Rectal smooth muscle tissue (tissue), 1 donor: Measurements from ENCODE around the gene OGFOD2.

Experiments used
- H3K27ac ChIP-seq: one replicate; pipeline ENCODE4 v1.7.0; 2013; ENCODE audit warnings: low read depth, low read length, inconsistent platforms
- H3K27me3 ChIP-seq: one replicate; pipeline ENCODE4 v1.7.0; 2013; ENCODE audit warnings: low read length; ENCODE audit not compliant: control insufficient read depth, insufficient read depth
- H3K36me3 ChIP-seq: one replicate; pipeline ENCODE4 v1.7.0; 2013; ENCODE audit warnings: low read length; ENCODE audit not compliant: control insufficient read depth, insufficient read depth
- H3K4me1 ChIP-seq: one replicate; pipeline ENCODE4 v1.7.0; 2013; ENCODE audit warnings: low read length; ENCODE audit not compliant: control insufficient read depth, insufficient read depth
- H3K4me3 ChIP-seq: one replicate; pipeline ENCODE4 v1.7.0; 2013; ENCODE audit warnings: low read length
- H3K9ac ChIP-seq: one replicate; pipeline ENCODE4 v1.7.0; 2013; ENCODE audit warnings: low read length

The OGFOD2 gene

DNA sequence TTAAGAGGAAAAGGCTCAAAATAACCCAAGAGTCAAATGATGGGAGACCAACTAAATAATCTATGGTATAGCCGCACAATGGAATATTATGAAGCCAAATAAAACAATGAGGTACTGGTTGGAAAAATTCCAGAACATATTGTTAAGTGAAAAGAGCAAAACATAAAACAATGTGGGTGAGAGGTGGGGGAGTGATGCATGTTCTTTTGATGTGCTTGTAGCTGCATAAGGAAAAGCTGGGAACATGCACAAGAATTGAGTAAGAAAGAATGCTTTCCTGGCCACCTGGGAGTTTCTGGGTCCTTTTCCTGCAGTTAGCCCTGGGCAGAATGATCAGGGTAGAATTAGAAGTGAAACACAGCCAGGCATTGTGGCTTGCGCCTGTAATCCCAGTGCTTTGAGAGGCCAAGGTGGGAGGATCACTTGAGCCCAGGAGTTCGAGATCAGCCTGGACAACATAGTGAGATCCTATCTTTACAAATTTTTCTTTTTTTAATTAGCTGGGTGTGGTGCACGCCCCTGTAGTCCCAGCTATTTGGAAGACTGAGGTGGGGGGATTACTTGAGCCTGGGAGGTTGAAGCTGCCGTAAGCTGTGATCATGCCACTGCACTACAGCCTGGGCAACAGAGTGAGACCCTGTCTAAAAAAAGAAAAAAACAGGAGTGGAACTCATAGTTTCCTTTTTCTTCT, 16.7 kb upstream of the OGFOD2 start:
- no peak overlapping the region for H3K27ac ChIP-seq

DNA sequence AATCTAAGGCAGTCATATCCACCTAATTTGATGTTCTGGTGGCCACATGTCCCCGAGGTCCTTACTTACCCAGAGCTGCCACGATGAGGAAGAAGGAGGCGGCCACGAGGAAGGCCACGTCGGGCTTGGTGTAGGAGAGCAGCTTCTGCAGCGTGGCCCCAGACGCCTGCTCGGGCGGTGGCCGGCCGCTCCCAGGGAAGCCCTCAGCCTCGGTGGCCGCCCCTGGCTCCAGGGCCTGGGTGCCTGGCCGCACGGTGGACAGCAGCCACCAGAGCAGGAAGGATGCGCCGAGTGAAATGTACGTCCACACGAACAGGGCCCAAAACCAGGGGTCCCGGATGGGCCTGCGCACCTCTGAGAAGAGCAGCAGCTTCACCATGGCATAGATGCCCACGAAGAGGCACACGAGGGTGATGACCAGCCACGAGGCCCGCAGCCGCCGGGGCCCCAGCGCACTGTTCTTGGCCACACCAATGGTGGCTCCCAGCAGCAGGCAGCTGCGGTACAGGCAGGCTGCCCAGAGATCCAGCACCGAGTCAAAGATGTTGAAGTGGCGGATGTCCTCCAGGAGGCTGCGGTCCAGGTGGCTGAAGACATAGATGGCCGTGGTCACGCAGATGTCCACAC, 15.4 kb upstream of the OGFOD2 start:
- no peak overlapping the region for H3K4me3 ChIP-seq
- H3K9ac ChIP-seq = no peak overlapping the region
- no peaks in the 10 kb centered on the region for H3K36me3 ChIP-seq
- peaks cover 7% of the 10 kb centered on the region for H3K4me1 ChIP-seq
- no peaks in the 10 kb centered on the region for H3K27me3 ChIP-seq
- H3K27ac ChIP-seq = no peak overlapping the region

More for the DNA sequence above, 16.7 kb upstream of the OGFOD2 start:
- Histone ChIP-seq H3K27me3 (no peaks in the 10 kb centered on the region), H3K4me3 (no peak overlapping the region), H3K36me3 (no peaks in the 10 kb centered on the region), H3K4me1 (no peaks in the 10 kb centered on the region), H3K9ac (no peak overlapping the region)

DNA sequence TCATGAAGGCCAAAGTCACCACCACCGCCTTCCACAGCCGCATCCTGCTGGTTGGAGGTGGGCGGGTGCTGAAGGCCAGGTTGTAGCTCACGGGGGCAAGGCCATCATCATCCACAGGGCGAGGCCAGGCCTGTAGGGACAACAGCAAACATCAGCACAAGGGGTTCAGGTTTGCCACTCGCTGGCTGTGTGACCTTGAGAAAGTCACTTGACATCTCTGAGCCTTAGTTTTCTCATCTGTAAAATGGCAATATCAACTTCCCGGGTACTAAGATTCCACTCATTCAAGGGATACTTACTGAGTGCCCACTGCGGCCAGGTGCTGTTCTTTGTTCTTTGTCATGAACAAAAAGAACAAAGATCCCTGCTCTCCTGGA, 14.9 kb upstream of the OGFOD2 start:
- H3K27me3 ChIP-seq = no peaks in the 10 kb centered on the region
- no peak overlapping the region for H3K9ac ChIP-seq
- H3K4me3 ChIP-seq = no peak overlapping the region
- no peaks in the 10 kb centered on the region for H3K36me3 ChIP-seq
- H3K27ac ChIP-seq = no peak overlapping the region
- peaks cover 7% of the 10 kb centered on the region for H3K4me1 ChIP-seq

DNA sequence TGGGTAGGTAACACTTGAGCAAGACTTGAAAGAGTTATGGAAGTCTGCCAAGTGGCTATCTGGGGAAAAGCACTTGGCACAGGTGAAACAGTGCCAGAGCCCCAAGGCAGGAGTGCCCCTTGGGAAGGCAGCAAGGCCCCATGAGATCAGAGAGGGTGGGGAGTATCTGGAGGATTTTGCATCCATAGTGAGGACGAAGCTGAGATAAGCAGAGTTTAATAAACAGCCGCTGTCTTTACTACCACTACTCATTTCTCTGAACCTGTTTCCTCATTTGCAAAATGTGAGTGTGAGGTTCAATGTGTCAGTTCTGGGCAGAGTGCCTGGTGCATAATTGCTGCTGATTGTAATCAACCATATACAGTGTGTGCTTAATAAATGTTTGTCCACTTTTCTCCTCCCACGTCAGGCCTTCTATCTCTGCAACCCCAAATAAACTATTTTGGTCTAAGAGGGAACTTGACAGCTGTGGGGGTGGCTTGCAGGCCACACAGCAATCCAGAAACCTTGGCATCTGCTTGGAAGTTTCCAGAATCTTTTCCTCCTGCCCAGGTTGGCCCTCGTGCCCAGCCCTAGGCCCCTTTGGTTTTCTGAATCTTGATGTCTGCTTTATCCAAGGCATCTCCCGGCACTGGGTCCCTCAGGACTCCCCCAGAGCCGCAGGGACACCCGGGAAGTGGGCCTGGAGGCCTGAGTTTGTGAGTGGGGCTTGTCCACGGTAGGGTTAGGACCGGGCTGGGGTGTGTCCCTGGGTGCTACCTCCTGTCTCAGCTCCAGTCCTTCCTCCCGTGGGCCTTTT, 13.3 kb upstream of the OGFOD2 start:
- Histone ChIP-seq H3K27me3 (no peaks in the 10 kb centered on the region), H3K27ac (no peak overlapping the region), H3K9ac (no peak overlapping the region), H3K36me3 (no peaks in the 10 kb centered on the region), H3K4me3 (no peak overlapping the region), H3K4me1 (peaks cover 10% of the 10 kb centered on the region)

DNA sequence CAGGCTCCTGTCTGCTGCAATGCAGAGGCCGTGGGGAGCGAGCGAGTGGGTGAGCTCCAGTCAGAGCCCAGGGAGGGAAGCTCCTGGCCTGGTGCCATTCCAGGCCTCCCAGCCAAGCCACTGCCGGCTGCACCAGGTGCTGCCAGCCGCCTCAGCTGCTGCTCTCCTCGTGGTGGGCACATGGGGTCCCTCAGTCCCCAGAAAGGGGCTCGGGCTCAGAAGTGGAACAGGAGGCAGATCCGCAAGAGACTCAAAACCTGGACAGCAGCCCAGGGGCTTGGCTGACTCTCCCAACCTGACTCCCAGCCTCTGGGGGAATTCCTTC, 11.1 kb upstream of the OGFOD2 start:
- peak overlapping the region; percentile 2 for H3K4me3 ChIP-seq
- no peaks in the 10 kb centered on the region for H3K27me3 ChIP-seq
- no peak overlapping the region for H3K27ac ChIP-seq
- H3K9ac ChIP-seq = no peak overlapping the region
- peaks cover 10% of the 10 kb centered on the region for H3K4me1 ChIP-seq
- no peaks in the 10 kb centered on the region for H3K36me3 ChIP-seq

DNA sequence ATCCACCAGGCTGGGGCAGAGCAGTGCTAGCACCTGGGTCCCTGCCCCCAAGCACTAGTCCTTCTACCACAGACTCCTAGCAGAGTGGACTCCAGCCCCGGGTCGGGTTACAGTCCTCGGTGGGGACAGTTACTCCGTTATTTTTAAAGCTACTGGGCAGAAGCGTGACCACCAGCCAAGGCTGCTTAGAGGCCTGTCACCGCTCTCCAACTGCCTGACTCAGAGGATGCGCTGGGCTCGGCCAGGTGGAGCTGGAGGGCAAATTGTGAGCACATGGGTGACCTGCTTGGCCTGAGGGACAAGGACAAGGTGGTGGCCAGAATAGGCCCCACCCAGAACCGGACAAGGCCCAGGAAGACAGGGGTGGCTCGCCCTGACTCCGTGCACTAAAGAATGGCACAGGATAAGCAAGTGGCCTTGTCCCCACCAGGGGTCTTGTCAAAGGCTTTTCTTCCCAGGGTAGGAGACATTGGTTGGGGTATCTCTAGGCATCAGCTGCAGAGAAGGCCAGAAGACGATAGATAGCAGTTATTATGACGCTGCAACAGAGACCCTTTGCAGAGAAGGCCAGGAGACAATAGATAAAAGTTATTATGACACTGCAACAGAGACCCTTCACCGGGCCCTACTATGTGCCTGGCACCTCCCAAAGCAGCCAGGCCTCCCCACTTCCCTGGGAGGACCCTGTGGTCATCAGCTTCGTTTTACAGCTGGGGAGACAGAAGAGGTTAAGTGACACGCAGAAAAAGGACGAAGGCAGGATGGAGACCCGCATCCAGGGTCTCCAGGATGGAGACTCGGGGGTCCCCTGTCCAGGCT, 10.4 kb upstream of the OGFOD2 start:
- no peaks in the 10 kb centered on the region for H3K36me3 ChIP-seq
- no peaks in the 10 kb centered on the region for H3K27me3 ChIP-seq
- H3K4me3 ChIP-seq = peak overlapping the region; percentile 2
- H3K27ac ChIP-seq = no peak overlapping the region
- H3K9ac ChIP-seq = no peak overlapping the region
- H3K4me1 ChIP-seq = peaks cover 10% of the 10 kb centered on the region

DNA sequence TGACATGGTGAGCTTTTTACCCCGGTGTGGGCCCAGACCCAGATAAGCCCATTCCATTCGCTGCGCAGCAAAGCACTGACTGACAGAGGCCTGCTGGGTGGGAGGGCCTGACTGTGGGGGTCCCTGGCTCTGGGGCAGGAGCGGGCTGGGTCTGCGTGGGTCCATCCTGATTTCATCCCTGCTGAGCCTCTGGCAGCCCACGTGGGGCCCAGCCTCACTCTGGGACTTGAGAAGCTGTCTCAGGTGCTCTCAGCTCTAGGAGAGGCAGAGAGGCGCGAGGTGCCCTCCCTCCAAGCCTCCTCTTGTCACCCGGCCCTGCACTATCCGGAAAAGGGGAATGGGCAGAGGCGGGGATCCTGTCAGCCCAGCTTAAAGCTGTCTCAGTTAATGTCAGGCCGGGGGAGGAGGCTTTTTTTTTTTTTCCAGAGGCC, 9.7 kb upstream of the OGFOD2 start:
- Histone ChIP-seq H3K27ac (no peak overlapping the region), H3K4me1 (peaks cover 10% of the 10 kb centered on the region), H3K9ac (no peak overlapping the region)

DNA sequence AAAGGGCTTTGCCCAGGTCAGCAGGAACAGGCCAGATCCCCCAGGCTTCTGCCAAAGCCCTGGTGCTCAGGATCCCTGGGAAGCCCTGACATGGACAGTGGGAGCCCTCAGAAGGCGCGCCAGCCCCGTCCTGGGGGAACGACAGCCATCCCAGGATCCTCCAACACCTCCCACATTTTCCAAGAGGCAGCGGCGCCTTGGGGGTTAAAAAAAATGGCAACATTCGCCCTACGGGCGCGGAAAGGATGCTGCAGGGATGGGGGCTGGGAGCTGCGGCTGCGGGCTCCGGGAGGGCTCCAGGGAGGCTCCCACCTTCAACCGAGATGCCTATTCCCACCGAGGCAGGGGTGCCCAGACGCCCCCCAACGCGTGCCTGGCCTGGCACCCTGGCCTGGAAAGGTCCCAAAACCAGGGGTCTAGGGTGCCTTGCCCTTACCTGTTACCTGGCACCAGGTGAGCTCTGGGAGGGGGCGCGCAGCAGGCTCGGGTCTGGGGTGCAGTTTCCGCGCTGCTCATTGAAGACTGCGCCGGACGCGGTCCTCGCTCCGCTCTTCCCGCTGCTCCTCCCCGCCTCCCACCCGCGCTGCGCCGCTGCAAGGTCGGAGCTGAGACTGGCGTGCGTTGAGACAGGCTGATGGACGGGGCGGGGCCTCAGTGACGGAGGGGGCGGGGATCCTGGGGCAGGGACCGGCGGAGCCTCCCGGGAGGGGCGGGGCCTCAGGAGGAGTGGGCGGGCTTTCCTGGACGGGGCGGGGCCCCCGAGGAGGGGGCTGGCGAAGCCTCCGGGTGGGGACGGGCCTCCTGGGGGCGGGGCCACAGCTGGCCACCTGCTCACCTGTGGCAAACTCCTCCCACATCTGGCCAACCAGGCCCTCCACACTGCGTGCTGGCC, 8.9 kb upstream of the OGFOD2 start, which contains the start of gene ABCB9:
Gene ABCB9 (minus strand): TSS at position 613 of the 892 bp plus-strand sequence. CDS start 6,228 bp downstream, outside the sequence.
- no peak within 1 kb of the TSS for H3K9ac ChIP-seq
- H3K27me3 ChIP-seq = no peaks in the 10 kb centered on the region
- H3K4me3 ChIP-seq = peak within 1 kb of the TSS; percentile 77
- H3K36me3 ChIP-seq = no peaks in the 10 kb centered on the region
- H3K4me1 ChIP-seq = peaks cover 10% of the 10 kb centered on the region
- no peak within 1 kb of the TSS for H3K27ac ChIP-seq

More for the DNA sequence above, 9.7 kb upstream of the OGFOD2 start:
- no peaks in the 10 kb centered on the region for H3K36me3 ChIP-seq
- H3K27me3 ChIP-seq = no peaks in the 10 kb centered on the region
- peak overlapping the region; percentile 77 for H3K4me3 ChIP-seq

DNA sequence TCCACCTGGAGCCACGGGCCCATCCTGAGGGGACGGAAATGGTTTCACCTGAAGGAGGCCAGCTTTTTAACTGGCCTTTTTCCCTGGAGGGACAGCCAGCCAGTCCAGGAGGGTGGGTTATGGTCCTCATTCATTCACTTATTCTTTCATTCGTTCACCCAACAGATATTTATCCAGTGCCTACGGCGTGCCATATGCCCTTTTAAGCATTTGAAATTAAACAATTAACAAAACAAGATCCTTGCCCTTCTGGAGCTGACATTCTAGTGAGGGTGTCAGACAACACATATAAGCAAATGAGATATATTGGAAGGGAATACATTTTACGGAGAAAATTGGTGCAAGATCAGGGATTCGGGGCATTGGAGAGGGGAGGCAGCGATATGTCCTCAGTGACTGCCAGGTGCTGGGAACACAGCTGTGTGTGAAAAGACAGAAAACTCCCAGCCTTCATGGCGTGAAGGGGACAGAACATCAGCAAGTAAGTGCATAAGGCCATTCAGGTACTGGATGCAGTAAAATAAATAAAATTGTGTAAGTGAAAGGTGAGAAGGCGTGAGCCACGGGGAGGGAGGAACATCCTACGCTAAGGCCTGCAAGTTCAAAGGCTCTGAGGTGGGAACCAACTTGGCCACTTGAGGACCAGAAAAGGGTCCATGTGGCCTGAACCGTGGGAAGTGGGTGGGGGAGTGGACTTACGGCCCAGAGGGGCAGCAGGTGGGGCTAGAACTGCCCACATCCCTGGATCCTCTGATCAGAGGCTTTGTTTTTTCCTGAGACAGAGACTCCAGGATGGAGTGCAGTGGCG, 8.1 kb upstream of the OGFOD2 start:
- Histone ChIP-seq H3K27ac (no peak overlapping the region), H3K4me1 (peaks cover 10% of the 10 kb centered on the region), H3K4me3 (peak overlapping the region; percentile 22)

DNA sequence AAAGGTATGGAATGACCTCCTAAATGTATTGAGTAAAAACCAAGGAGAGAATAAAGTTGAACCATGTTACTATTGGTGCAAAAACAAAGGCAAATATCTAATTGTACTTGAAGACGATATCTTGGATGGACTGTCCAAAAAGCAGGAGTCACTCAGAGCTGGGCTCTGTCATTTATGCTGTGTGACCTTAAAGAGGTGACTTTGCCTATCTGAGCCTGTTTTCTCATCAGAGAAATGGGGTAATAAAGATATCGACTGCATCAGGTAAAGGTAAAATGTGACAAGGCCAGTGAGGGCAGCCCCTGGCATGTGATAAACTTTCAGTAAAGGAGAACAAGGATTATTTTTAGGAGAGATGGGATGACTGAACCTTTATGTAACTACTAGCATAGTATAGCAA, 6.9 kb upstream of the OGFOD2 start:
- no peaks in the 10 kb centered on the region for H3K36me3 ChIP-seq
- no peaks in the 10 kb centered on the region for H3K27me3 ChIP-seq
- H3K9ac ChIP-seq = no peak overlapping the region
- H3K4me3 ChIP-seq = no peak overlapping the region
- peaks cover 10% of the 10 kb centered on the region for H3K4me1 ChIP-seq
- no peak overlapping the region for H3K27ac ChIP-seq

More for the DNA sequence above, 8.1 kb upstream of the OGFOD2 start:
- Histone ChIP-seq H3K27me3 (no peaks in the 10 kb centered on the region), H3K9ac (no peak overlapping the region), H3K36me3 (no peaks in the 10 kb centered on the region)

DNA sequence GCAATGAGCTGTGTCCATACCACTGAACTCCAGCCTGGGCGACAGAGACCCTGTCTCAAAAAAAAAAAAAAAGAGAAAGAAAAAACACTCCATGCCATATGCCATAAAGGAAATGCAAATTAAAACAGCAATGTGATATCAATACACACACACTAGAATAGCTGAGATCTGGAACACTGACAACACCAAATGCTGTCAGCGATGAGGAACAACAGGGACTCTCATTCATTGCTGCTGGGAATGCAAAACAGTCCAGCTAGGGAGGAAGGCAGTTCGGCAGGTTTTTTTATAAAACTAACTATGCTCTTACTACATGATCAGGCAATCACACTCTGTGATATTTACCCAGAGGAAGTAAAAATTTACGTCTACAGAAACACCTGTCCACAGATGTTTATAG, 5.4 kb upstream of the OGFOD2 start:
- peaks cover 2% of the 10 kb centered on the region for H3K4me1 ChIP-seq
- H3K9ac ChIP-seq = no peak overlapping the region
- H3K36me3 ChIP-seq = no peaks in the 10 kb centered on the region
- no peaks in the 10 kb centered on the region for H3K27me3 ChIP-seq
- H3K4me3 ChIP-seq = no peak overlapping the region
- no peak overlapping the region for H3K27ac ChIP-seq
